Astrocyte (in vitro differentiated cells and primary cell): ENCODE results near the gene BOLL. TPM values are rescaled to one million over a fixed set of nuclear protein-coding genes. Genes with fewer than 3 reads are reported as not detected.
"Not testable (repeated sequence)": the region's sequence is repeated elsewhere in the genome, so short reads cannot be mapped to it uniquely, and the experiment has no call there.

Experiments
- DNase-seq: peaks from one replicate; pipeline ENCODE4 v3.0.0-alpha.2; 2010; ENCODE audit warnings: low read depth
- FAIRE-seq: peaks from 2 replicates; lab custom pipeline; 2011; peaks lifted over from hg19 to GRCh38; lab: Jason Lieb, UNC
- H2AFZ ChIP-seq: 2 replicates; pipeline ENCODE4 v1.6.0; 2012; ENCODE audit warnings: low read depth, low read length, inconsistent platforms
- H3K27ac ChIP-seq: 2 replicates; pipeline ENCODE4 v1.5.1; 2011; ENCODE audit warnings: low read depth, low read length, inconsistent platforms
- H3K27me3 ChIP-seq: 2 replicates; pipeline ENCODE4 v1.6.0; 2011; ENCODE audit warnings: low read length, inconsistent platforms; ENCODE audit not compliant: insufficient read depth
- H3K36me3 ChIP-seq: 2 replicates; pipeline ENCODE4 v1.5.1; 2011; ENCODE audit warnings: low read length, inconsistent platforms; ENCODE audit not compliant: insufficient read depth
- H3K4me1 ChIP-seq: 2 replicates; pipeline ENCODE4 v1.5.1; 2011; ENCODE audit warnings: low read length, inconsistent platforms; ENCODE audit not compliant: insufficient read depth
- H3K4me2 ChIP-seq: 2 replicates; pipeline ENCODE4 v1.6.0; 2012; ENCODE audit warnings: low read length, inconsistent platforms
- H3K4me3 ChIP-seq: 2 replicates; pipeline ENCODE4 v1.5.1; 2011; ENCODE audit warnings: low read depth, mild to moderate bottlenecking, low read length, inconsistent platforms; ENCODE audit not compliant: insufficient read depth
- H3K79me2 ChIP-seq: 2 replicates; pipeline ENCODE4 v1.6.0; 2012; ENCODE audit warnings: mild to moderate bottlenecking, low read length, inconsistent platforms; ENCODE audit not compliant: insufficient read depth
- H3K9ac ChIP-seq: 2 replicates; pipeline ENCODE4 v1.6.0; 2012; ENCODE audit warnings: mild to moderate bottlenecking, low read length, inconsistent platforms
- H3K9me3 ChIP-seq: 2 replicates; pipeline ENCODE4 v1.5.1; 2012; ENCODE audit warnings: low read depth, mild to moderate bottlenecking, low read length, inconsistent platforms; ENCODE audit not compliant: insufficient read depth
- H4K20me1 ChIP-seq: 2 replicates; pipeline ENCODE4 v1.6.0; 2012; ENCODE audit warnings: low read length, inconsistent platforms; ENCODE audit not compliant: insufficient read depth
- H3K27ac Mint-ChIP-seq: one replicate; pipeline ENCODE4 v1.8.0; 2021; ENCODE audit warnings: mild to moderate bottlenecking, mixed read lengths; ENCODE audit not compliant: unreplicated experiment
- H3K27me3 Mint-ChIP-seq: one replicate; pipeline ENCODE4 v1.8.0; 2021; ENCODE audit warnings: low read depth, mixed read lengths; ENCODE audit not compliant: unreplicated experiment
- H3K36me3 Mint-ChIP-seq: one replicate; pipeline ENCODE4 v1.8.0; 2021; ENCODE audit warnings: low read depth, mixed read lengths; ENCODE audit not compliant: unreplicated experiment
- H3K4me1 Mint-ChIP-seq: one replicate; pipeline ENCODE4 v1.8.0; 2021; ENCODE audit warnings: low read depth, mixed read lengths; ENCODE audit not compliant: unreplicated experiment
- H3K4me3 Mint-ChIP-seq: one replicate; pipeline ENCODE4 v1.8.0; 2021; ENCODE audit warnings: mild to moderate bottlenecking, moderate library complexity, mixed read lengths; ENCODE audit not compliant: unreplicated experiment
- H3K9me3 Mint-ChIP-seq: one replicate; pipeline ENCODE4 v1.8.0; 2021; ENCODE audit warnings: mild to moderate bottlenecking, mixed read lengths; ENCODE audit not compliant: unreplicated experiment
- EZH2 ChIP-seq: IDR thresholded peaks from 2 replicates; pipeline ENCODE4 v1.6.1; 2012; ENCODE audit warnings: mild to moderate bottlenecking, low read length, inconsistent platforms; ENCODE audit not compliant: insufficient read depth
- total RNA-seq: library from RNA; stranded (reverse); gene quantifications from 2 replicates; pipeline ENCODE4 v1.2.1, GENCODE V29; 2021
- TF ChIP-seq, protein P1 (sequence below): IDR thresholded peaks from 2 replicates; pipeline ENCODE4 v1.5.1; 2011; ENCODE audit warnings: low read depth, mild to moderate bottlenecking, inconsistent platforms, low read length, moderate library complexity; ENCODE audit not compliant: insufficient read depth

Gene BOLL
- total RNA-seq, 1 donor from 2014 or later = not detected

DNA sequence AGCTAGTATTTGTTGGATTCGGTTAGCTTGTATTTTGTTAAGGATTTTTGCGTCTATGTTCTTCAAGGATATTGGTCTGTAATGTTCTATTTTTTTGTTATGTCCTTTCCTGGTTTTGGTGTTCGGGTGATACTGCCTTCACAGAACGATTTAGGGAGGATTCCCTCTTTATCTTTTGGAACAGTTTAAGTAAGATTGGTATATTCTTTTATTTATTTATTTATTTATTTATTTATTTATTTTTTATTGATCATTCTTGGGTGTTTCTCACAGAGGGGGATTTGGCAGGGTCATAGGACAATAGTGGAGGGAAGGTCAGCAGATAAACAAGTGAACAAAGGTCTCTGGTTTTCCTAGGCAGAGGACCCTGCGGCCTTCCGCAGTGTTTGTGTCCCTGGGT lies 89.9 kb downstream of the BOLL start:
- not testable (repeated sequence) for H3K36me3 Mint-ChIP-seq, H3K27ac ChIP-seq, H3K4me1 ChIP-seq, H3K27me3 Mint-ChIP-seq, H3K36me3 ChIP-seq, H2AFZ ChIP-seq, H3K4me2 ChIP-seq, DNase-seq, H3K79me2 ChIP-seq, H3K9me3 ChIP-seq, H3K27me3 ChIP-seq, H3K27ac Mint-ChIP-seq, H3K9ac ChIP-seq, H3K9me3 Mint-ChIP-seq, FAIRE-seq, H3K4me3 ChIP-seq, H3K4me1 Mint-ChIP-seq, H3K4me3 Mint-ChIP-seq, H4K20me1 ChIP-seq

DNA sequence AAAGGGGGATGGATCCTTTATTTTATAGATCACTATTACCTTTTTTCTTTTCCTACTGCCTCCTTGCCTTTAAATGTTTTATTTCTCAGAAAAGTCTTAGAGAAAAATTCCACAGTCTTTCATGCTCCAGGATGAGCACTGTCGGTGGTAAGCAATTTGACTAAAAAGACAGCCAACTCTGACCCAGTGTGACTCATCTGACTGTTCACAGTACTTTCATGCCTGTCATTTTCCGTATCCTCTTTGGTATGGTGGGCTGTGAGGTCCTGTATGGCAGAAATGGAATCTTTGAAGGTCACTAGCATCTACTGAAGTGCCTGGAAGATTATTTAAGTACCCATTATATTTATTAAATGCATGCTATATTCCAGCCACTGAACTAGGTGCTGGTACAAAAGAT lies 107.6 kb downstream of the BOLL start:
- Histone ChIP-seq H3K27me3 (no peaks in the 10 kb centered on the region), H3K4me3 (no peak overlapping the region), H3K4me1 (no peaks in the 10 kb centered on the region), H3K9ac (no peak overlapping the region), H3K9me3 (no peaks in the 10 kb centered on the region), H3K4me2 (no peak overlapping the region), H4K20me1 (no peaks in the 10 kb centered on the region), H3K79me2 (no peaks in the 10 kb centered on the region), H3K36me3 (no peaks in the 10 kb centered on the region), H3K27ac (no peak overlapping the region), H2AFZ (no peak overlapping the region)
- FAIRE-seq (no peak), DNase-seq (no peak)
- no peak overlapping the region for H3K4me3 Mint-ChIP-seq
- peaks cover 3% of the 10 kb centered on the region for H3K36me3 Mint-ChIP-seq
- peak overlapping the region; percentile 28 for H3K27ac Mint-ChIP-seq
- no peaks in the 10 kb centered on the region for H3K9me3 Mint-ChIP-seq
- peaks cover 21% of the 10 kb centered on the region for H3K4me1 Mint-ChIP-seq
- H3K27me3 Mint-ChIP-seq = peaks cover 2% of the 10 kb centered on the region
- no peak for TF ChIP-seq EZH2
- TF ChIP-seq, protein P1, sequence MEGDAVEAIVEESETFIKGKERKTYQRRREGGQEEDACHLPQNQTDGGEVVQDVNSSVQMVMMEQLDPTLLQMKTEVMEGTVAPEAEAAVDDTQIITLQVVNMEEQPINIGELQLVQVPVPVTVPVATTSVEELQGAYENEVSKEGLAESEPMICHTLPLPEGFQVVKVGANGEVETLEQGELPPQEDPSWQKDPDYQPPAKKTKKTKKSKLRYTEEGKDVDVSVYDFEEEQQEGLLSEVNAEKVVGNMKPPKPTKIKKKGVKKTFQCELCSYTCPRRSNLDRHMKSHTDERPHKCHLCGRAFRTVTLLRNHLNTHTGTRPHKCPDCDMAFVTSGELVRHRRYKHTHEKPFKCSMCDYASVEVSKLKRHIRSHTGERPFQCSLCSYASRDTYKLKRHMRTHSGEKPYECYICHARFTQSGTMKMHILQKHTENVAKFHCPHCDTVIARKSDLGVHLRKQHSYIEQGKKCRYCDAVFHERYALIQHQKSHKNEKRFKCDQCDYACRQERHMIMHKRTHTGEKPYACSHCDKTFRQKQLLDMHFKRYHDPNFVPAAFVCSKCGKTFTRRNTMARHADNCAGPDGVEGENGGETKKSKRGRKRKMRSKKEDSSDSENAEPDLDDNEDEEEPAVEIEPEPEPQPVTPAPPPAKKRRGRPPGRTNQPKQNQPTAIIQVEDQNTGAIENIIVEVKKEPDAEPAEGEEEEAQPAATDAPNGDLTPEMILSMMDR = no peak

DNA sequence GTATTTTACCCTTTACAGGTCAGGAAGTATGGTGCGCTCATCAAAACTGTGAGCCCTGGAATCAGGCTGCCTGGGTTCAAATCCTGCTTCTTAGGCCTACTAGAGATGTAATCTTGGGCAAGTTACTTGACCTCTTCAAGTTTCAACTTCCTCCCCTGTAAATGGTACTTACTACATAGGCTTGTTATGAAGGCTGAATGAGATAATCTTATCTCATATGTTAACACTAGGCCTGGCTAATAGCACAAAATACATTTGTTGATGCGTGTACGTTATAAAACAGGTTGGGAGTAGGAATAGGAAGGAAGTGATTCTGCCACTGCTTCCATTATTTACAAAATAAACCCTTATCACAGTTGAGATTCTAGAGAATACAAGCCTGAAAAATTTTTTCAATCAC lies 108.1 kb downstream of the BOLL start:
- Mint-ChIP-seq H3K4me1 (peaks cover 21% of the 10 kb centered on the region), H3K36me3 (peaks cover 4% of the 10 kb centered on the region), H3K27ac (peak overlapping the region; percentile 28), H3K9me3 (no peaks in the 10 kb centered on the region), H3K4me3 (no peak overlapping the region), H3K27me3 (no peaks in the 10 kb centered on the region)
- Histone ChIP-seq H3K79me2 (no peaks in the 10 kb centered on the region), H4K20me1 (no peaks in the 10 kb centered on the region), H3K4me2 (no peak overlapping the region), H3K27ac (no peak overlapping the region), H3K4me3 (no peak overlapping the region), H3K9me3 (no peaks in the 10 kb centered on the region), H3K36me3 (no peaks in the 10 kb centered on the region), H2AFZ (no peak overlapping the region), H3K4me1 (no peaks in the 10 kb centered on the region), H3K27me3 (no peaks in the 10 kb centered on the region), H3K9ac (no peak overlapping the region)
- FAIRE-seq (no peak), DNase-seq (no peak)
- TF ChIP-seq EZH2 = no peak
- TF ChIP-seq, protein P1 = no peak

Other genes starting within 250 kb of the BOLL start
- 7.1 and 8.1 TPM in 2 replicates for gene RFTN2, start 109.7 kb downstream of the BOLL start, total RNA-seq
- 8.2 and 8.6 TPM in 2 replicates for gene MARS2, start 80.0 kb downstream of the BOLL start, total RNA-seq
- gene PLCL1, start 19.3 kb upstream of the BOLL start, total RNA-seq = 0.84 and 1.6 TPM in 2 replicates